SH-SY5Y (cell line): Measurements from ENCODE around the gene HOXB5.

Source experiments
- GATA2 ChIP-seq: IDR thresholded peaks from 2 replicates; pipeline ENCODE4 v1.6.1; 2011; ENCODE audit warnings: mild to moderate bottlenecking, low read depth, low read length
- GATA3 ChIP-seq: IDR thresholded peaks from 2 replicates; pipeline ENCODE4 v1.6.1; 2011; ENCODE audit warnings: low read depth, mild to moderate bottlenecking, low read length, moderate library complexity

- TF ChIP-seq GATA2: no peak
- TF ChIP-seq GATA3: no peak
Measured at GRCh38 chr17:48597528-48597777, 3.9 kb upstream of the HOXB5 start.
